Activated CD4-positive, alpha-beta T cell treated with anti-CD3 and anti-CD28 coated beads, Interleukin-2, amount 50 U/mL, for 16 hours (primary cell): ENCODE results near the gene HSPA1B.
"Not testable (repeated sequence)": the region's sequence is repeated elsewhere in the genome, so short reads cannot be mapped to it uniquely, and the experiment has no call there.

ENCODE experiments used
- DNase-seq: peaks from one replicate; pipeline ENCODE4 v3.0.0-alpha.2; 2020

The HSPA1B gene

GRCh38 chr6:31799781-31800180 lies 27.8 kb upstream of the HSPA1B start:
- no peak for DNase-seq

DNA sequence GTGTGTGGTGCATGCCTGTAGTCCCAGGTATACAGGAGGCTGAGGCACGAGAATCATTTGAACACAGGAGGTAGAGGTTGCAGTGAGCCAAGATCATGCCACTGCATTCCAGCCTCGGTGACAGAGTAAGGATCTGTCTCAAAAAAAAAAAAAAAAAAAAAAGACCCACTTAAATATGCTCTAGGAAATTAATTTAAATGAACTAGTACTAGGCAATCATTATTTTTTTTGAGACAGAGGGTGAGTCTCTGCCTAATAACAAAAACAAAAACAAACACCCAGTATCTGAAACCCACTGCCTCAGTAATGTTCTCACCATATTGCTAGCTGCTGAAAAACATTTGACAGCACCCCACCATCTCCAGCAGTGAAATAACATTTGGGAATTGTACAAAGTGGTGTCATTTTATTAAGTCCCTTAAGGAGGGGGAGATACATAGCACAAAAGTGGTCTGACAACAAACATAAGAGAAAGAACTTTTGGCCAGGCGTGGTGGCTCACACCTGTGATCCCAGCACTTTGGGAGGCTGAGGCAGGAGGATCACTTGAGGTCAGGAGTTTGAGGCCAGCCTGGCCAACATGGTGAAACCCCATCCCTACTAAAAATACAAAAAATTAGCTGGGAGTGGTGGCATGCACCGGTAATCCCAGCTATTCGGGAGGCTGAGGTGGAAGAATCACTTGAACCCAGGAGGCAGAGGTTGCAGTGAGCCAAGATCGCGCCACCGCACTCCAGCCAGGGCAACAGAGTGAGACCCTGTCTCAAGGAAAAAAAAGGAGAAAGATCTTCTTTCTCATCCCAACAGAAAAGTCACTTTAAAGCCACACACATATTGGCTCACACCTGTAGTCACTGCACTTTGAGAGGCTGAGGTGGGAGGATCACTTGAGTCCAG lies 26.3 kb upstream of the HSPA1B start:
- not testable (repeated sequence) for DNase-seq

DNA sequence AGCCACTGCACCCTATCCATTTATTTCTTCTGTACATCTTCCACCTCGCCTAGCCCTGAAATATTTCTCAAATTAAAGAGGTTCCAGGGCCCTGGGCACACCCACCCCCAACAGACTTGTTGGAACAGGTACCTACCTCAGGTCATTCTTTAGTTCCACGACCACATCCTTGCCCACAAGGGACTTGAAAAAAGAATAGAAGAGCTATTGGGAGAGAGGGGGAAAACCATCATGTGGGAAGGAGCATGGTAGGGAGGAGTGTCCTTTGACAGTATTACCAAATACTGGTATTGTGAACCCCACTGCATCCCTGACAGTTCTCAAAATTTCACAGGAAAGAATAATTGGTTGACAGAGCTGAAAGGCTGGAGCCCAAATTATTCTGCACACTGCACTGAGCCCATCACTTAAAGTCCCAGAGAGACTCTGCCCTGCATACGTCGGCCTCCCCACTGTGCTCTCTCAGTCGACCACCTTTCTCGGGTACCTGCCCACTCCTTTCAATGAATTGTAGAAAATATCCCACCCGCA lies 21.5 kb upstream of the HSPA1B start:
- no peak for DNase-seq

DNA sequence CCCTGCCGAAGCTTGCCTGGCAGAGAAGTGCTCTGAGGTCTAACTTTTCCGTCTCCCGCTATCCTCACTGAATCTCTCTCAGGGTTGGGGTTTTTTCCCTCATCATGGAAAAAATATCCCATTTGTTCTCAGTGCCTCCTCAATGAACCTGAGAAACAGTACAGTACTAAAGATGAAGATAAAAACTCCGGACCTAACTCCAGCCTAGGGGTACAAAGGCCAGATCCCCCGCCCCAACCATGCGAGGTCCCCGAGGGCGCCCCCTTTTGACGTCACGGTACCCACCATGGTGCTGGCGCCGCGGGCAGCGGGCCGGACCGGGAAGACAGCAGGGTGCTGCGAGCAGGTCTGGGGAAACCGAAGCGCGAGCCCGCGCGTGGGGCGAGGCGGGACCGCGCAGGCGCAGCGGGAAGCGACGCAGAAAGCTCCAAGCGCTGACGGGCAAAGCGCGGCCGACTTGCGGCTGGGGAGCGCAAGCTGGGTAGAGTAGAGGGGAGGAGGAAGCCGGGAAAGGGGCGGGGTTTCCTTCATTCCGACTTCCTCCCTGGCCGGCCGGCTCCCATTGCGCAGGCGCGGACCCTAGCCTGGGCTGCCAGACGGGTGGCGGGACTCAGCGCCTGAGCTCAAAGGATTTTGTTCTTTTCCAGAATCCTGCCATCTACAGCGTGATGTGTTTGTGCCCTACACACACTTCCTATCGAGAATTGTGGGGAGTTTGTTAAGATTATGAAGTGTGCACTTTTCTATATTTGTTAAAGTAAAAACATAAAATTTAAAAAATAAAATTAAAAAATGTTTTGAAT lies 20.9 kb upstream of the HSPA1B start, which contains the start of gene LSM2:
LSM2 (minus strand) TSS at position 497 of the 803 bp plus-strand sequence; CDS start at position 288, 209 bp downstream.
- peak; percentile 98 for DNase-seq

DNA sequence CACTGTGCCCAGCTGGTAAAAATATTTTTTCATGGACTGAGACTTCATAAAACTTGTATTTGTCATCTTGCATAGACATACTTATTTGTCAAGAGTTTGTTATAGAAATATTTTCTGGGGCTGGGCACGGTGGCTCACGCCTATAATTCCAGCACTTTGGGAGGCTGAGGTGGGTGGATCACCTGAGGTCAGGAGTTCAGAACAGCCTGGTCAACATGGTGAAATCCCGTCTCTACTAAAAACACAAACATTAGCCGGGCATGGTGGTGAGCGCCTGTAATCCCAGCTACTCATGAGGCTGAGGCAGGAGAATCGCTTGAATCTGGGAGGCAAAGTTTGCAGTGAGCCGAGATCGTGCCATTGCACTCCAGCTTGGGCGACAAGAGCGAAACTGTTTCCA lies 18.9 kb upstream of the HSPA1B start:
- DNase-seq = not testable (repeated sequence)

- no peak for DNase-seq
Measured at GRCh38 chr6:31811645-31812044, 15.9 kb upstream of the HSPA1B start.

- DNase-seq = no peak
Measured at GRCh38 chr6:31813465-31813849, 14.1 kb upstream of the HSPA1B start.

GRCh38 chr6:31814677-31815024 lies 12.9 kb upstream of the HSPA1B start:
- peak; percentile 90 for DNase-seq

DNA sequence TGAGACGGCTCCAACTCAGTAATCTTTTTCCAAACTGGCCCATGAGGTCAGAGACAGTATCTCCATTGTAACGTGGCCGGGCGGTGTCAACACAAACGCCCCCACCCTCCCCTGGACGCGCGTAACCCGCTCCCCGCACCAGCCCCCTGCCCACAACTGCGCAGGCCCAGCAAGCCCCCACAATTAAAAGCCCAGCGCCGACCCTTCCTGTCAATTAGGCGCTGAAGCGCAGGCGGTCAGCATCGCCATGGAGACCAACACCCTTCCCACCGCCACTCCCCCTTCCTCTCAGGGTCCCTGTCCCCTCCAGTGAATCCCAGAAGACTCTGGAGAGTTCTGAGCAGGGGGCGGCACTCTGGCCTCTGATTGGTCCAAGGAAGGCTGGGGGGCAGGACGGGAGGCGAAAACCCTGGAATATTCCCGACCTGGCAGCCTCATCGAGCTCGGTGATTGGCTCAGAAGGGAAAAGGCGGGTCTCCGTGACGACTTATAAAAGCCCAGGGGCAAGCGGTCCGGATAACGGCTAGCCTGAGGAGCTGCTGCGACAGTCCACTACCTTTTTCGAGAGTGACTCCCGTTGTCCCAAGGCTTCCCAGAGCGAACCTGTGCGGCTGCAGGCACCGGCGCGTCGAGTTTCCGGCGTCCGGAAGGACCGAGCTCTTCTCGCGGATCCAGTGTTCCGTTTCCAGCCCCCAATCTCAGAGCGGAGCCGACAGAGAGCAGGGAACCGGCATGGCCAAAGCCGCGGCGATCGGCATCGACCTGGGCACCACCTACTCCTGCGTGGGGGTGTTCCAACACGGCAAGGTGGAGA lies 12.3 kb upstream of the HSPA1B start, which contains the start of the genes HSPA1A and HSPA1L:
HSPA1A (plus strand) TSS at position 519 of the 814 bp plus-strand sequence; CDS start at position 733, 214 bp downstream.
HSPA1L (minus strand) TSS at position 259 of the 814 bp plus-strand sequence. CDS start 3,311 bp downstream, outside the sequence.
- DNase-seq = peak; percentile 93

DNA sequence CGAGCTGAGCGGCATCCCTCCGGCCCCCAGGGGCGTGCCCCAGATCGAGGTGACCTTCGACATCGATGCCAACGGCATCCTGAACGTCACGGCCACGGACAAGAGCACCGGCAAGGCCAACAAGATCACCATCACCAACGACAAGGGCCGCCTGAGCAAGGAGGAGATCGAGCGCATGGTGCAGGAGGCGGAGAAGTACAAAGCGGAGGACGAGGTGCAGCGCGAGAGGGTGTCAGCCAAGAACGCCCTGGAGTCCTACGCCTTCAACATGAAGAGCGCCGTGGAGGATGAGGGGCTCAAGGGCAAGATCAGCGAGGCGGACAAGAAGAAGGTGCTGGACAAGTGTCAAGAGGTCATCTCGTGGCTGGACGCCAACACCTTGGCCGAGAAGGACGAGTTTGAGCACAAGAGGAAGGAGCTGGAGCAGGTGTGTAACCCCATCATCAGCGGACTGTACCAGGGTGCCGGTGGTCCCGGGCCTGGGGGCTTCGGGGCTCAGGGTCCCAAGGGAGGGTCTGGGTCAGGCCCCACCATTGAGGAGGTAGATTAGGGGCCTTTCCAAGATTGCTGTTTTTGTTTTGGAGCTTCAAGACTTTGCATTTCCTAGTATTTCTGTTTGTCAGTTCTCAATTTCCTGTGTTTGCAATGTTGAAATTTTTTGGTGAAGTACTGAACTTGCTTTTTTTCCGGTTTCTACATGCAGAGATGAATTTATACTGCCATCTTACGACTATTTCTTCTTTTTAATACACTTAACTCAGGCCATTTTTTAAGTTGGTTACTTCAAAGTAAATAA lies 10.2 kb upstream of the HSPA1B start:
- not testable (repeated sequence) for DNase-seq

GRCh38 chr6:31817929-31818511 lies 9.5 kb upstream of the HSPA1B start:
- DNase-seq = not testable (repeated sequence)

DNA sequence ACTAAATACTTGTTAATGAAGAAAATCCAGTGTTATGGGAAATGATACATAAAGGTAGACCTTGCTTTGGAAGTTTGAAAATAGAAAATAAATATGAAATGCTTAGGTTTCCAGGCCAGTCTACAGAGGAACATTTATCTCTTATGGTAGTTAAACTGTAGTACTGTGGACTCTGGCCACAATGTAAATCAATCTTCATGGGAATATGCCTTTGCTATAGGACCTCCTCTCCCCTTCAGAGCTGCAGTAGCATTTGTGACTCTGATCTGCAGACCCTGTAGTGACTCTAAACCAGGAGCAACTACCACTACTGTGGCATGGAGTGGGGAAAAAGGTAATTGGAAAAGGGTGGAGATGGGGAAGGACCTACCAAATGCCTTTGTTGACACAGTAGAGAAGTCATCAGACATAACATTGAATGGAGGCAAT lies 7.7 kb upstream of the HSPA1B start:
- no peak for DNase-seq

- not testable (repeated sequence) for DNase-seq
Measured at GRCh38 chr6:31820399-31820798, 7.1 kb upstream of the HSPA1B start.

DNA sequence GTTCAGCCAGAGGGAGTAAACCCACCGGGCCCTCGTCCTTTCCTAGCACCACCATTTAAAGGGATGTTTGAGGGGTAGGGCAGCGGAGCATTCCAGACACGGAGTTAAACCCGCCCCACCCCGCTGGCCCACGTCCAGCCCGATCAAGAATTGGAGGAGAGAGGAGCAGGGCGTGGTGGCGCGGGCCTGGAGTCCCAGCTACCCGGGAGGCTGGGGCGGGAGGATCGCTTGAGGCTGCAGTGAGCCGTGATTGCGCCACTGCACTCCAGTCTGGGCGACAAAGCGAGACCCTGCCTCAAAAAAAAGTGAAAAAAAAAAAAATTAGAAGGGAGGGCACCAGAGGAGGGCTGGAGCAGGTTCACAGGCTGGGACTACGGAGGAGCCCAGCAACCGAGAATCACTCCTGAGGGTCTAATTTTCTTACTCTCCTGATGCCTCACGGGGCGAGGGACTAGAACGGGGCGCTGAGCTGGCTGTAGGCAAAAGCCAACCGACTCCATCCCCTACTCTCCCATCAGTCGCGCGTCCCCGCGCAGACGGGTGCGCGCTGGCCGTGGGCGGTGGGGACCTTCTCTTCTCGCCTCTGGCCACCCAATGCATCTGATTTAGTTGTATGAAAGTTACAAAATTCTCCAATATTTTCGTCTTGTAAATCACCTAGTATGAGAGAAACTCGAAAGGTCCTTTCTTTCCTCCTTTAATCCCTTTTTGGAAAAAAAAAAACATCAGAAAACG lies 6.1 kb upstream of the HSPA1B start:
- peak; percentile 73 for DNase-seq

- peak; percentile 84 for DNase-seq
Measured at GRCh38 chr6:31822036-31822821, 5.3 kb upstream of the HSPA1B start.

DNA sequence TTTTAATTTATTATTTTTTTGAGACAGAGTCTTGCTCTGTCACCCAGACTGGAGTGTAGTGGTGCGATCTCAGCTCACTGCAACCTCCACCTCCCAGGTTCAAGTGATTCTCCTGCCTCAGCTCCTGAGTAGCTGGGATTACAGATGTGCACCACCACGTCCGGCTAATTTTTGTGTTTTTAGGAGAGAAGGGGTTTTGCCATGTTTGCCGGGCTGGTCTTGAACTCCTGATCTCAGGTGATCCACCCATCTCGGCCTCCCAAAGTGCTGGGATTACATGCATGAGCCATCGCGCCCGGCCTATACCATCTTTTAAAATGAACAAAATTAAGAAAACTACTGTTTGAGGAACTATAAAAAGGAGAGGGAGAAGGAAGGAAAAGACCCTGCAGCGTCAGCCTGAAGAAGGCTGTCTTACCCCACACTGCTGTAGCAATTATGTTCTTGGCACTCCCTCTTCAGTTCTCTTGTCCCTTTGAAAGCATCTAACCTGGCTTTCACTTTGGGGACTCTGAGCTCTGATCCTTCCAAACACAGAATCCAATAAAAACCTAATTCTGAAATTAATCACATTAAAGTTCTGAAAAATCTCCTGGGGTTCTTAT lies 3.8 kb upstream of the HSPA1B start:
- DNase-seq = not testable (repeated sequence)

DNA sequence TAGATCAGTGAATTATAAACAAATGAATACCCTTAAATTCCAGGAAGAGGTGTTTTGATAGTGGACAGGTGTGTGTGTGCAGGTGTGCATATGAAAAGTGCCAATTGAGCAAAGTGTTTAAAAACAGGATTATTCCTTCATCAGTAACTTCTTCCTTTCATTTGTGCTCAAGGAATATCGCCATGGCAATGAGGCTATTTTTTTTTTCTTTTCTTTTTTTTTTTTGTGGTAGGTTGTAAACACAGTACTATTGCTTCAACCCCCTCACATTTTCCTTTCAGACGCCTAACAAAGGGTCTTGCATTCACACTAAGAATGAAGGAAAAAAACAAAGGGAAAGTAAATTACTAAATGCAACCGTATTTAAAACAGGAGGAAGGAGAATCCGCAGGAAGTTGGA lies 2.0 kb upstream of the HSPA1B start:
- no peak for DNase-seq

DNA sequence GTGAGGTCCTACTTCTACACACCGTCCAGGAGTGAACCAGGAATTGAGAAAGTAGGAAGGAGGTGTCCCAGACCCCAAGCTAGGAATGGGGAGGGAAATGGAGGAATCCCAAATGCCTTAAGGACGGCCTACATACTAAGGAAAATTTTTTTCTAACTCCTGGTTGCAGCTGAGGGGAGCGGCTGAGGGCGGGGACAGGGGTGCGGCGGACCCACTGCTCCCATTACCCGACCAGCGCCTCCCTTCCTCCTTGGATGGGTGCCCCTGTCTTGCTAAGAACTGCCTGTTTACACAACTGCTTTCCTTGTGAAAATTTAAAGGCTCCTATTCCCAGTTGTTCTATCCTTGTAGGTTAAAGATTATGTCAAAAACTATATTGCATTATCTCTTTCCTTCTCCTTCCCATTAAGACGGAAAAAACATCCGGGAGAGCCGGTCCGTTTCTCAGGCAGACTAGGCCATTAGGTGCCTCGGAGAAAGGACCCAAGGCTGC lies 699 bp upstream of the HSPA1B start:
- peak; percentile 62 for DNase-seq
